ENCODE results near the gene CACNA1C. TPM values are rescaled to one million over a fixed set of nuclear protein-coding genes. Genes with fewer than 3 reads are reported as not detected.

CACNA1C gene
- total and polyA plus RNA-seq, 5 donors = 34.6 to 163 (median 123) TPM

DNA sequence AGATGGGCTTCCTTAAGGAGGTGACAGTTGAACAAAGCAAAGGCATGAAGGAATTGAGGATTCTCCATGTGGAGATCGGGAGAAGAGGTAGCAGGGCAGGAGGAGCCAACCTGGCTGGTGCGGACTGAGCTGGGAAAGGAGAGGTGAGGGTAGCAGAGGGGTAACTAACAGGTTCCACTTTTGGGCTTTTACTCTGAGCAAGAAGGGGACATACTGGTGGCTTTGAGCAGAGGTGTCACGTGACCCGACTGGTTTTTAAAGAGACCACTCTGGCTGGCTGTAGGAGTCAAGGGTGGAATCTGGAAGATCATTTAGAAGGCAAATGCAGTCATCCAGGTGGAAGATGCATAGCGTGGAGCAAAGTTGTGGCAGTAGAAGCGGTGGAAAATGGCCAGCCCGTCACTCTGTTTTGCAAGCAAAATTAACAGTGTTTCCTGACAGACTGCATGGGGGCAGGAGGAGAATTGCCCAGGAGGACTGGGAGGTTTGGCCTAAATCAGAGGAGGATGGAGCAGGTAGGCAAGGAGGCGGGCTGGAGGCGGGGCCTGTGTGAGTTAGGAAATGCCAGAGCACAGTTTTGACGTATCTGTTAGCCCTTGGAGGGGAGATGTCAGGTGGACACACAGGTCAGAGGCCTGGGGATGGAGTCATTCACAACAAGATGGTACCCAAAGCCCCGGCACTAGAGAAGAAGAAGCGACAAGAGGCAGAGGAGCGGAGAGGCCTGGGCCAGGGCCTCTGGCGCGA lies 585.7 kb downstream of the CACNA1C start:
- Histone ChIP-seq H3K27ac (ENCODE audit: low read length) (no peak overlapping the region), H3K4me1 (ENCODE audit: control insufficient read depth, insufficient read depth, low read length) (peaks cover 3% of the 10 kb centered on the region), H3K27me3 (ENCODE audit: control insufficient read depth, insufficient read depth) (no peaks in the 10 kb centered on the region), H3K9me3 (ENCODE audit: control insufficient read depth, low read length) (no peaks in the 10 kb centered on the region), H3K4me3 (ENCODE audit: low read length) (no peak overlapping the region)
- ATAC-seq = no peak
- no peak for DNase-seq
- intact Hi-C loops (cut with DNase I) = no loop called here
- WGBS = 95% methylated on average over 15 of the region's 15 CpGs

DNA sequence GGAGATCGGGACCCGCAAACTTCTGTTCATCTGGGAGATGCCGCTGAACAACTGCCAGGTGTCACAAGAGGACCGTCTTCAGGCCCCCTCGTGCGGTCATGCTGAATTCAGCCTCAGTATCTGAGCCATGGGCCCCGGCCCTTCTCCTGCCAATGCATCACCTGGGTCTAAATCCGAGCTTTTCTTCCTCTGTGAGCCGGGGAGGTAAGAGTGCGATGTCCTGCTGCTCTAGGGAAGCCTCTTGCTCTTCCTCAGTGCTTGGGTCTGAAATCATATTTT lies 586.2 kb downstream of the CACNA1C start:
- intact Hi-C loops (cut with DNase I) = no loop called here
- Histone ChIP-seq H3K4me3 (ENCODE audit: low read length) (no peak overlapping the region), H3K27me3 (ENCODE audit: control insufficient read depth, insufficient read depth) (no peaks in the 10 kb centered on the region), H3K4me1 (ENCODE audit: control insufficient read depth, insufficient read depth, low read length) (peaks cover 3% of the 10 kb centered on the region), H3K27ac (ENCODE audit: low read length) (no peak overlapping the region), H3K9me3 (ENCODE audit: control insufficient read depth, low read length) (no peaks in the 10 kb centered on the region)
- DNase-seq (no peak), ATAC-seq (no peak)
- 90% methylated on average over 10 of the region's 10 CpGs for WGBS

DNA sequence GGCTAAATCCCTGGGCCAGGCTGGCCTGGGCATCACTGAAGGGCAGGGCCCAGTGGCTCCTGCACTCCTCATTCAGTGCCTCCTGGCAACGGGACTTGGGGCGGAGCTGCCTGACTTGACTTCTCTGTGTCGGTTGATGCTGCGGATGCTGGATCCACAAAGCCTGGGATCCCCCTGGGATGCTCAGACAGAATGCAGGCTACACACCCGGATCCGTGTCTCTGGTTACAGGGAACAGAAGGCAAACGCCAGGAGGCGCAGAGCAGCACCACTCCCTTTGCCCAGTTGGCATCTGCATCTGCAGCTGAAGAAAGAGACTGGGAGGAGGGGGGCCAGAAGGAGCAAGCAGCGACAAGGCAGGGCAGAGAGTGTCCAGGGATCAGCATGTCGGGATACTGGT lies 587.5 kb downstream of the CACNA1C start:
- intact Hi-C loops (cut with DNase I) = no loop called here
- Histone ChIP-seq H3K9me3 (ENCODE audit: control insufficient read depth, low read length) (no peaks in the 10 kb centered on the region), H3K4me1 (ENCODE audit: control insufficient read depth, insufficient read depth, low read length) (peaks cover 3% of the 10 kb centered on the region), H3K4me3 (ENCODE audit: low read length) (no peak overlapping the region), H3K27me3 (ENCODE audit: control insufficient read depth, insufficient read depth) (no peaks in the 10 kb centered on the region), H3K27ac (ENCODE audit: low read length) (peak overlapping the region; percentile 34)
- ATAC-seq (peak; percentile 5 to 28), DNase-seq (peak in 1 of 3 donors; percentile 54)
- WGBS = 66% methylated on average over 10 of the region's 10 CpGs

DNA sequence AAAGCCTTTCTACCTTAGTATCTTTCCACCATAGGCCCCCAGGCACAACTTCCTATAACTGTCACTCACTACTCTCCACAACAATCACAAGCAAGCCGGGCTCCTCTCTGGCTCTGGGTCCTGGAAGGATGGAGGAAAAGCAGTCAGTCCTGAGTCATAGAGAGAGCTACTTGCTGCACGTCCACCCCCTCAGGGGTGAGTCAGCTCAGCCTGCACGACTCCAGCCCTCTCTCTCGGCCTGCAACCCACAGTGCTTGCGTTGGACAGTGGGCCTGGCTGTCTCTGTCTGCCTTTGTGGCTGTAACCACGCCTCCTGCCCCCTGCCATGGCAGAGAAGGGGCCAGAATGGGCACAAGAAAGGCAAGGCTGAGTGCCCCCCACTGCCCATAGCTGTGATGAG lies 587.9 kb downstream of the CACNA1C start:
- ATAC-seq = peak; percentile 90 to 95

DNA sequence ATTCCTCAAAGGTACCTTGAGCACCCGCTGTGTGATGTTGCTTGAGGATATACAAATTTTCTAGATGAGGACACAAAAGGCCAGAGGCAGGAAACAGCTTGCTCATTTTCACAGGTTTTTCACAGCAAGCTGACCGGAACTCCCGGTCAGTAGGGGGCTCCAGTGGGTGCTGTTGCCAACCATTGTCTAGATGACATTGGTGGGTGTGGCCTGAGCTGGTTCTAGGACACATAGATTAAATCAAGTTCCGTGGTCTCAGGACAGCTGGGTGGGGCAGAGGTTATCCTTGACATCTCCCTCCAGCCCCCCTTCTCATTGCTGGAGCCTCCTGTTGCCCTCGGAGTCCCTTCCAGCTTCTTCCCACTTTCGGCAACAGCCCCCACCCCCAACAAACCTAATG lies 588.4 kb downstream of the CACNA1C start:
- H3K4me1 ChIP-seq (ENCODE audit: control insufficient read depth, insufficient read depth, low read length) = peaks cover 3% of the 10 kb centered on the region
- no peaks in the 10 kb centered on the region for H3K27me3 ChIP-seq (ENCODE audit: control insufficient read depth, insufficient read depth)
- peak overlapping the region; percentile 15 for H3K27ac ChIP-seq (ENCODE audit: low read length)
- intact Hi-C loops (cut with DNase I) = no loop called here
- DNase-seq (peak in 2 of 3 donors; percentile 38 to 57), ATAC-seq (peak in 1 of 2 donors; percentile 56)
- no peaks in the 10 kb centered on the region for H3K9me3 ChIP-seq (ENCODE audit: control insufficient read depth, low read length)
- H3K4me3 ChIP-seq (ENCODE audit: low read length) = no peak overlapping the region
- WGBS = 60% methylated on average over 6 of the region's 6 CpGs

More for the DNA sequence above, 587.9 kb downstream of the CACNA1C start:
- Histone ChIP-seq H3K4me3 (ENCODE audit: low read length) (no peak overlapping the region), H3K27me3 (ENCODE audit: control insufficient read depth, insufficient read depth) (no peaks in the 10 kb centered on the region), H3K9me3 (ENCODE audit: control insufficient read depth, low read length) (no peaks in the 10 kb centered on the region), H3K27ac (ENCODE audit: low read length) (peak overlapping the region; percentile 34), H3K4me1 (ENCODE audit: control insufficient read depth, insufficient read depth, low read length) (peaks cover 3% of the 10 kb centered on the region)
- 25% methylated on average over 6 of the region's 6 CpGs for WGBS
- intact Hi-C loops (cut with DNase I) = no loop called here
- peak; percentile 76 to 83 (median 79) for DNase-seq

DNA sequence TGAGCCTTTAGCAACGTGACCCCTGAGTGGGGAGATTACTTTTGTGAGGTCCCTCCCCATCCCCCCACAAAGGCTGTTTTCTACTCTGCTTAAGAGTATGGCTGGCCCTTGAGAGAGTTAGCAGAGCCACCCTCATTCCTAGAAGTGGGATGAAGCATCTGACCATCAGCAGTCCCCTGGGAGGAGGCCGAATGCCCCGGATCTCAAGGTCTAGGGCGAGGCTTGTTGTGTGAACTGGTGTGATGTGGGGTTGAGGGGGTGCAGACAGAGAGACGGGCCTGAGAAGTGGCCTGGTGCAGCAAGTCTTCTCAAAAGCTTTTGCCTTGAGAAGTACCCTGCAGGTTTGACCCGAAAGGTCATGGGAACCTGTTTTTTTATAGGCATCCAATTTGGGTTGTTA lies 589.0 kb downstream of the CACNA1C start:
- Histone ChIP-seq H3K27ac (ENCODE audit: low read length) (no peak overlapping the region), H3K27me3 (ENCODE audit: control insufficient read depth, insufficient read depth) (no peaks in the 10 kb centered on the region), H3K4me3 (ENCODE audit: low read length) (no peak overlapping the region), H3K4me1 (ENCODE audit: control insufficient read depth, insufficient read depth, low read length) (peaks cover 3% of the 10 kb centered on the region), H3K9me3 (ENCODE audit: control insufficient read depth, low read length) (no peaks in the 10 kb centered on the region)
- ATAC-seq = no peak
- WGBS = 88% methylated on average over 6 of the region's 6 CpGs
- DNase-seq = no peak
- intact Hi-C loops (cut with DNase I) = no loop called here

DNA sequence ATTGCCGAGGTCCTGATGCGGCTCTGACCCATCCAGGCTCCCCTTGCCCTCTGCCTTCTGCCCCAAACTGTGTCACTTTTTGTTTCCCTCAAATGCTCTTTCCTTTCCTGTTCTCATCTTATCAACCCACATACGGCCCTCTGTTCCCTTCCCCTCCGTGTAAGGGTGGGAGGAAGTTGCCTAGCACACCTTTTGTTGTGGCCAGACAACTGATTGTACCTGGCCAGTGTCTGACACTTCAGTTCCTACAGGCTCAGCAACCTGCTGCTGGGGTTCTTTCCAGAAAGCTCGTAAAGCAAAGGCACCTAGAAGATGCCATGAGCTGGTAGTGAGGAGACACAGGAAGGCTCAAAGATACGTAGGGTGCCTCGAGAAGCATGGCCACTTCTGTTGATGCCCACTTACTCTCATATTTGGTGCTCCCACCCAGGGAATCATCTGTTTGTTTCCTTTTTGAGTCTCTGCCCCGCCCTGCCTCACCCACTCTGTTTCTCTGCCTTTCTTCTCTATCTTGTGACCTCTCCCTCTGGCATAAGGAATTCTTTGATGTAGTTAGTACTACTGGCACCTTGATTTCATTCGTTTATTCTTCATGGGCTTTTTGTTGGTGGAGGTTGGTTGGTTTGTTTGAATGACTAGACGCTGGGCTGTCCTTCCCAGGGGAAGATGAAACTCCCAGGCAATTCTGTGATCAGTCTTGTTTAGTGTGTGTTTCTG lies 589.5 kb downstream of the CACNA1C start:
- WGBS = 82% methylated on average over 10 of the region's 10 CpGs
- Histone ChIP-seq H3K27me3 (ENCODE audit: control insufficient read depth, insufficient read depth) (no peaks in the 10 kb centered on the region), H3K4me1 (ENCODE audit: control insufficient read depth, insufficient read depth, low read length) (peaks cover 3% of the 10 kb centered on the region), H3K4me3 (ENCODE audit: low read length) (no peak overlapping the region), H3K9me3 (ENCODE audit: control insufficient read depth, low read length) (no peaks in the 10 kb centered on the region), H3K27ac (ENCODE audit: low read length) (no peak overlapping the region)
- DNase-seq (no peak), ATAC-seq (no peak)
- intact Hi-C loops (cut with DNase I) = no loop called here

DNA sequence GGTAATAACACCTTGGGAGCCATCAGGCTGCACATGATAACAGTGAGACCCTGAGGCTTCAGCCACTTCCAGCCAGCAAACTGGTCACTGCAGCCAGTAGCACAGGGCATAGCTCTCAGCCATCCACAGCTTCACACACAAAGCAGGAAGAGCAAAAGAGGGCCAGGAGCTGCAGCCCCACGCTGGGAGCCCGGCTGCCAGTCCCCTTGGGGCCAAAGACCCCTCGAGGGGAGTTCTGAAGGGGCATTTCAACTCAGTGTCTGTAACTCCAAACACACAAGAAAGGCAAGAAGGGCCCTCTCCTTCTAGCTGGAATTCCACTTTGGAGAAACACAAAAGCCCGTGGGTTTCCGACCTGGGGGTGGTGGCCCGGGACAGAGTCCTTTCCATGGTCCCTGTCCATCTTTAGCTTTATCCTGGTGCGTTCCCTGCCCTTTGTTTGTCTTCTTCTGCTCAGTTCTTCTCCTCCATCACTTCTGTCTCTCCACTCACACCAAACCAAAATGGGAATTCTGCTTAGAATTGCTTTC lies 590.2 kb downstream of the CACNA1C start:
- ATAC-seq (no peak), DNase-seq (no peak)
- H3K9me3 ChIP-seq (ENCODE audit: control insufficient read depth, low read length) = no peaks in the 10 kb centered on the region
- 94% methylated on average over 7 of the region's 7 CpGs for WGBS
- H3K4me1 ChIP-seq (ENCODE audit: control insufficient read depth, insufficient read depth, low read length) = peaks cover 3% of the 10 kb centered on the region
- no peak overlapping the region for H3K4me3 ChIP-seq (ENCODE audit: low read length)
- H3K27me3 ChIP-seq (ENCODE audit: control insufficient read depth, insufficient read depth) = no peaks in the 10 kb centered on the region
- H3K27ac ChIP-seq (ENCODE audit: low read length) = no peak overlapping the region
- intact Hi-C loops (cut with DNase I) = no loop called here

DNA sequence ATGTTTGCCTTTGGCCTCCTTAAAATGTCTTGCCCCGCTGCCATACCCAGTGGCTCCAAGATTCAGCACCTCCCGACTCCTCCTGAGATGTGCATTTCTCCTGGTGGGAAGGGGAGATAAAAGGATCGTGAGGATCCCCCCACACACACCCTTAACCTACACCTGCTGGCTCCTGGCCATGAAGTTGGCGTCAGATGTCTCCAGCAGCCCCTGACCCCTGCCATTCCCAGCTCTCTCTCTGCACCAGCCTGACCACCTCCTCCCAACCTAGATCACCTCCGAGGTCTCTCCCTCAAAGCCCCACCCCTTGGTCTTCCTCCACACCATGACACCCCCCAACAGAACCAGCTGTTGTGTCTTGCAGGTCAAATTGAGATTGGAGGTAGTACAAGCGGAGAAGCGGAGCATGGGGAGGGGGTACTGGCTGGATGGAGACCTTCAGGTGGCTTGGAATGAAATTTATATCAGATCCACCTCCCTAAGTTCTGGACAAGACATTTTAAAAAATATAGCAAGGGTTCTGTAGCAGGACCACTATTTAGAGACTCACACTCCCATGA lies 590.9 kb downstream of the CACNA1C start:
- H3K4me3 ChIP-seq (ENCODE audit: low read length) = no peak overlapping the region
- WGBS = 93% methylated on average over 7 of the region's 7 CpGs
- no peak for ATAC-seq
- H3K9me3 ChIP-seq (ENCODE audit: control insufficient read depth, low read length) = no peaks in the 10 kb centered on the region
- no peak overlapping the region for H3K27ac ChIP-seq (ENCODE audit: low read length)
- intact Hi-C loops (cut with DNase I) = no loop called here
- no peaks in the 10 kb centered on the region for H3K27me3 ChIP-seq (ENCODE audit: control insufficient read depth, insufficient read depth)
- H3K4me1 ChIP-seq (ENCODE audit: control insufficient read depth, insufficient read depth, low read length) = peaks cover 3% of the 10 kb centered on the region
- no peak for DNase-seq

DNA sequence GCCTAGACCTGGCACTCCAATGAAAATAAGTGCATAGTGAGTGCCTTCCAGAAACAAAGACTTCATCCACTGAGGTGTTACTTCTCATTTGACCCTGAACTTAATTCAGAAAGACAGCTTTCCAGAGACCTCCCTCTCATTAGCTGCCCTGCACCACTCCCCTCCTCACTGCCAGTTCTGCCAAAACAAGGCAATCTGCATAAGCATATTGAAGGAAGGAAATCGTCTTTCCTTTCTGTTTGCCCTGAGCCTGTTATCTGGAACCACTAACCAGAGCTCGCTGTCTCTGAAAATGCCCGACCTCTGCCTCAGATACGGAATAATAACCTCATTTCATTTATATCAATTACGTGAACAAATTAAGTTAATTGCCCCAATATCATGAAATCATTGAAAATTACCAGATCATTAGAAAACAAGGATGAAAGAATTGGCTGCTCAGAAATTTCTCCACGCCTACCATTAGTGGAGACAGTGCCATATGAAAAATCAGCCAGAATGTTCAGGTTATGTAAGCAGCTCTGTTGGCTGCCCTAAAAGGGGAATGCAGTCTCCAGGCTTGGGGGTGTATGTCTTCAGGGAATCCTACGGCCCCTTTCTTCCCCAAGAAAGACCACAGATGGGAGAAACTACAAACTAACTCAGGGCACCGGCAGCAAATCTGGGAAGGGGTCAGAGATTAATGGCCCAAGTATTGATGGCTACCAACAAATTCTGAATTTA lies 592.1 kb downstream of the CACNA1C start:
- Histone ChIP-seq H3K9me3 (ENCODE audit: control insufficient read depth, low read length) (no peaks in the 10 kb centered on the region), H3K27me3 (ENCODE audit: control insufficient read depth, insufficient read depth) (no peaks in the 10 kb centered on the region), H3K27ac (ENCODE audit: low read length) (no peak overlapping the region), H3K4me3 (ENCODE audit: low read length) (no peak overlapping the region), H3K4me1 (ENCODE audit: control insufficient read depth, insufficient read depth, low read length) (peaks cover 3% of the 10 kb centered on the region)
- 63% methylated on average over 8 of the region's 8 CpGs for WGBS
- ATAC-seq = no peak
- intact Hi-C loops (cut with DNase I) = no loop called here
- no peak for DNase-seq

DNA sequence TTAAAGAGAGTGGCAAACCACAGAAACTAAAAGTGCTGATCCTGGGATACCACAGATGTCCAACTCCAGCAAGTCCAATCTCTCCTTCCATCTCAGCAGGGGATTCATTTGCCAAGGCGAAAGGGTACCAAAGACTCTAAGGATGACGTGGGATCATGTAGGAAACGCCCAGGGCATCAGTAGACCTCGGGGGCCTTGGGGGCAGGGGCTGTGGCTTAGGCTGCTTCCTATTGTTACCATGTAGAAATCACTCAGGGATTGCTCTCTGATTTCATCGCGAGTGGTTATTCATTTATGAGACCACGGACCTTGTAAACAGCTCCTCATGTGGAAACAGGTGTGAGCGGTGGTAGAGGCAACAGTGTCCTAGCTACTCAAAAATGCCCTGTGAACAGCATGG lies 592.7 kb downstream of the CACNA1C start:
- Histone ChIP-seq H3K4me3 (ENCODE audit: low read length) (no peak overlapping the region), H3K4me1 (ENCODE audit: control insufficient read depth, insufficient read depth, low read length) (peaks cover 3% of the 10 kb centered on the region), H3K27ac (ENCODE audit: low read length) (no peak overlapping the region), H3K27me3 (ENCODE audit: control insufficient read depth, insufficient read depth) (no peaks in the 10 kb centered on the region), H3K9me3 (ENCODE audit: control insufficient read depth, low read length) (no peaks in the 10 kb centered on the region)
- intact Hi-C loops (cut with DNase I) = no loop called here
- DNase-seq (no peak), ATAC-seq (no peak)
- WGBS = 81% methylated on average over 8 of the region's 8 CpGs
